Esophagus squamous epithelium (tissue), 4 donors: ENCODE results near the gene KAZN.

Experiments
- CTCF ChIP-seq, 6 experiments: fragments of 450-650 bp in 4 of 6; fragments of 200-600 bp in 2 of 6; sonication (generic) in 2 of 6; IDR thresholded peaks; one replicate each; pipeline ENCODE4 v1.5.1; 2016 to 2019; ENCODE audit warnings: antibody characterized with exemption in 6 of 6, mild to moderate bottlenecking in 4 of 6, moderate library complexity in 4 of 6
- POLR2A ChIP-seq, 4 donors: fragments of 450-650 bp; IDR thresholded peaks; one replicate each; pipeline ENCODE4 v1.6.1; 2017; ENCODE audit warnings: antibody characterized with exemption in 4 of 4, mild to moderate bottlenecking in 4 of 4, moderate library complexity in 3 of 4

- TF ChIP-seq CTCF (IDR thresholded peaks at IDR 0.05) (no peak), POLR2A (IDR thresholded peaks at IDR 0.05) (no peak)
These were observed 5.2 kb downstream of the KAZN start for GRCh38 chr1:14603645-14604044.
